ENCODE results near the gene BABAM2.

DNA sequence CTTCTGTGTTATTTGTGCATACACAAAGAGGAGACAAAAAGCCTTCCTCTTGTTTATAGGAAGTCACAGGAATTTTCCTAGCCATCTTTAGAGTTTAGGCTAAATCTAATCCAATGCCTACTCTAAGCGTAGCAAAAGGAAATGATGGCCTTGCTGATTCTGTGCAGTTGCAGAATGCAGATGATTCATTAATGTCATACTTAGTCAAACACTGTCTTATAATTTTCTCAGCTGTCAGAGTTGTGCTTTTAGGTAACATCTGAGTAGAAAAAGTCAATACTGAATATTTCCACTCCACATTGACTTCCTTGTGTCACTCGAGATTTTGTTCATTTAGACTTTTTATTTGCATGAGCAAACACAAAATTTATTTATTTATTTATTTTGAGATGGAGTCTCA lies 344.3 kb downstream of the BABAM2 start:
- TF ChIP-seq, protein P1, sequence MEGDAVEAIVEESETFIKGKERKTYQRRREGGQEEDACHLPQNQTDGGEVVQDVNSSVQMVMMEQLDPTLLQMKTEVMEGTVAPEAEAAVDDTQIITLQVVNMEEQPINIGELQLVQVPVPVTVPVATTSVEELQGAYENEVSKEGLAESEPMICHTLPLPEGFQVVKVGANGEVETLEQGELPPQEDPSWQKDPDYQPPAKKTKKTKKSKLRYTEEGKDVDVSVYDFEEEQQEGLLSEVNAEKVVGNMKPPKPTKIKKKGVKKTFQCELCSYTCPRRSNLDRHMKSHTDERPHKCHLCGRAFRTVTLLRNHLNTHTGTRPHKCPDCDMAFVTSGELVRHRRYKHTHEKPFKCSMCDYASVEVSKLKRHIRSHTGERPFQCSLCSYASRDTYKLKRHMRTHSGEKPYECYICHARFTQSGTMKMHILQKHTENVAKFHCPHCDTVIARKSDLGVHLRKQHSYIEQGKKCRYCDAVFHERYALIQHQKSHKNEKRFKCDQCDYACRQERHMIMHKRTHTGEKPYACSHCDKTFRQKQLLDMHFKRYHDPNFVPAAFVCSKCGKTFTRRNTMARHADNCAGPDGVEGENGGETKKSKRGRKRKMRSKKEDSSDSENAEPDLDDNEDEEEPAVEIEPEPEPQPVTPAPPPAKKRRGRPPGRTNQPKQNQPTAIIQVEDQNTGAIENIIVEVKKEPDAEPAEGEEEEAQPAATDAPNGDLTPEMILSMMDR (IDR thresholded peaks at IDR 0.05) = no peak
- TF ChIP-seq POLR2A (IDR thresholded peaks at IDR 0.05) (no peak), POLR2AphosphoS5 (IDR thresholded peaks at IDR 0.05) (no peak)

All from sigmoid colon (tissue), 4 donors.